ENCODE results near the gene DLG3. TPM values are rescaled to one million over a fixed set of nuclear protein-coding genes. Genes with fewer than 3 reads are reported as not detected.
"Not testable (repeated sequence)": the region's sequence is repeated elsewhere in the genome, so short reads cannot be mapped to it uniquely, and the experiment has no call there.

The DLG3 gene
- total RNA-seq, 1 donor from 2014 or later, result 7.9 TPM

GRCh38 chrX:70504772-70505450 is 60.3 kb downstream of the DLG3 start:
- intact Hi-C loops (cut with micrococcal nuclease), result no loop called here
- TF ChIP-seq CTCF (IDR thresholded peaks at IDR 0.05; ENCODE audit: borderline replicate concordance), result no peak

GRCh38 chrX:70505451-70505841 is 60.8 kb downstream of the DLG3 start:
- H3K4me1 ChIP-seq, result no peaks in the 10 kb centered on the region
- H3K9me3 ChIP-seq (replicated peaks), result no peaks in the 10 kb centered on the region
- no peak overlapping the region for H3K27ac ChIP-seq (replicated peaks)
- DNase-seq, result no peak
- peaks cover 6% of the 10 kb centered on the region for H3K36me3 ChIP-seq
- intact Hi-C loops (cut with micrococcal nuclease), result no loop called here
- TF ChIP-seq CTCF (IDR thresholded peaks at IDR 0.05; ENCODE audit: borderline replicate concordance), result no peak
- no peaks in the 10 kb centered on the region for H3K27me3 ChIP-seq (ENCODE audit: low read depth)
- H3K4me3 ChIP-seq, result no peak overlapping the region

More at GRCh38 chrX:70504772-70505450, 60.3 kb downstream of the DLG3 start:
- H3K4me1 ChIP-seq, result no peaks in the 10 kb centered on the region
- H3K36me3 ChIP-seq, result peaks cover 11% of the 10 kb centered on the region
- no peaks in the 10 kb centered on the region for H3K9me3 ChIP-seq (replicated peaks)
- H3K27ac ChIP-seq (replicated peaks), result no peak overlapping the region
- H3K27me3 ChIP-seq (ENCODE audit: low read depth), result no peaks in the 10 kb centered on the region
- no peak for DNase-seq
- H3K4me3 ChIP-seq, result no peak overlapping the region

GRCh38 chrX:70508296-70508911 is 63.8 kb downstream of the DLG3 start:
- Histone ChIP-seq H3K4me1 (no peaks in the 10 kb centered on the region), H3K9me3 (replicated peaks) (no peaks in the 10 kb centered on the region), H3K27ac (replicated peaks) (no peak overlapping the region), H3K4me3 (no peak overlapping the region), H3K27me3 (ENCODE audit: low read depth) (no peaks in the 10 kb centered on the region), H3K36me3 (no peaks in the 10 kb centered on the region)
- intact Hi-C loops (cut with micrococcal nuclease), result no loop called here
- no peak for TF ChIP-seq CTCF (IDR thresholded peaks at IDR 0.05; ENCODE audit: borderline replicate concordance)
- DNase-seq, result no peak

- H3K27ac ChIP-seq (replicated peaks), result no peak overlapping the region
- DNase-seq, result no peak
- H3K36me3 ChIP-seq, result no peaks in the 10 kb centered on the region
- no peak for TF ChIP-seq CTCF (IDR thresholded peaks at IDR 0.05; ENCODE audit: borderline replicate concordance)
- H3K4me3 ChIP-seq, result no peak overlapping the region
- intact Hi-C loops (cut with micrococcal nuclease), result no loop called here
- H3K27me3 ChIP-seq (ENCODE audit: low read depth), result no peaks in the 10 kb centered on the region
- no peaks in the 10 kb centered on the region for H3K4me1 ChIP-seq
- H3K9me3 ChIP-seq (replicated peaks), result no peaks in the 10 kb centered on the region
Measured at GRCh38 chrX:70509078-70509477, 64.4 kb downstream of the DLG3 start.

GRCh38 chrX:70515270-70515669 is 70.6 kb downstream of the DLG3 start:
- DNase-seq; H3K4me1 ChIP-seq; H3K9me3 ChIP-seq (replicated peaks); intact Hi-C loops (cut with micrococcal nuclease); H3K27ac ChIP-seq (replicated peaks); H3K4me3 ChIP-seq; H3K36me3 ChIP-seq; H3K27me3 ChIP-seq (ENCODE audit: low read depth): not testable (repeated sequence)

- H3K36me3 ChIP-seq; H3K27ac ChIP-seq (replicated peaks); H3K27me3 ChIP-seq (ENCODE audit: low read depth); intact Hi-C loops (cut with micrococcal nuclease); DNase-seq; H3K9me3 ChIP-seq (replicated peaks); H3K4me1 ChIP-seq; H3K4me3 ChIP-seq: not testable (repeated sequence)
Measured at GRCh38 chrX:70515692-70516091, 71.1 kb downstream of the DLG3 start.

All from left ventricle myocardium inferior (tissue), 1 donor.